SK-N-SH treated with all-trans-retinoic acid at 6 μM for 48 hours (cell line): Measurements from ENCODE around the gene ZBBX.

Experiments
- ARNTL ChIP-seq: fragments of 450-650 bp; formaldehyde crosslinking; IDR thresholded peaks from 2 replicates; pipeline ENCODE4 v1.5.0; 2020; ENCODE audit warnings: low read depth, mild to moderate bottlenecking, moderate library complexity, borderline replicate concordance
- CREB5 ChIP-seq: fragments of 250-450 bp; sonication (Bioruptor Pico); IDR thresholded peaks from 2 replicates; pipeline ENCODE4 v1.5.1; 2020; ENCODE audit warnings: low read depth, mild to moderate bottlenecking, moderate library complexity
- ZC3H10 ChIP-seq: fragments of 250-450 bp; sonication (Bioruptor Pico); IDR thresholded peaks from 2 replicates; pipeline ENCODE4 v1.5.1; 2021; ENCODE audit warnings: mild to moderate bottlenecking, moderate library complexity
- ZFP3 ChIP-seq: fragments of 250-450 bp; sonication (Bioruptor Pico); IDR thresholded peaks from 2 replicates; pipeline ENCODE4 v1.5.0; 2020; ENCODE audit warnings: mild to moderate bottlenecking, moderate library complexity
- ZNF70 ChIP-seq: fragments of 450-650 bp; formaldehyde crosslinking; IDR thresholded peaks from 2 replicates; pipeline ENCODE4 v1.5.0; 2020; ENCODE audit warnings: mild to moderate bottlenecking, moderate library complexity

DNA sequence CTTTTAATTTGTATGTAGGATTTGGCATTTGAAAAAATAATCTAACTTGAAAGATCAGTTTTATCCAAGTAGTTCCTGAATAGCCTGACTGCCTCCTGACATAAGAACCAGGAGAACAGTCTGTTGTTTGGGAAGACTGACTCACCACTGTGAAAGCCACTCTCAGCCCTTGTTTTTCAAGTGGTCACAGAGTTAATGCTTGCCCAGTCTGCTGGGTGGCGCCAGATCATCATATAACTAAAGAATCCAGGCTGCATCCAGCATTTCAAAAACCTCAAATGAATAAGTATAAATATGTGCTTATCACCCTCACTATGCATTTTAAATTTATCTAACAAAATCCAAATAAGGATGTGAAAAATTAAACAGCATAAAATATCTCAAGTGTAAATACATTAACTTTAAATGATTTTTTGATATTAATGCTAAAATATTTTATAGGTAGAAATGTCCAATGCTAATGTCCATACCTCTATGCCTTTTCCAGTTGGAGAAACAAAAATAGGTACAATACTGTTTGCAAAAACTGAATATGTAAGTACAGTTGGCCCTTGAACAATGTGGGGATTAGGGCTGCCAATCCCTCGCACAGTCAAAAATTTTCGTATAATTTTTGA lies 26.9 kb upstream of the ZBBX start:
- TF ChIP-seq ZFP3 (CRISPR knock-in tag) = no peak
- no peak for TF ChIP-seq CREB5
- no peak for TF ChIP-seq ZC3H10 (CRISPR knock-in tag)
- TF ChIP-seq ARNTL (CRISPR knock-in tag) = no peak
- TF ChIP-seq ZNF70 = no peak
